ENCODE measurements around the gene C9orf43.
A peak's percentile ranks its signal among the peaks of the same experiment; 100 is the strongest.
"Not testable (repeated sequence)": the region's sequence is repeated elsewhere in the genome, so short reads cannot be mapped to it uniquely, and the experiment has no call there.

C9orf43 gene

GRCh38 chr9:113410207-113410864 lies at the start of gene C9orf43, which contains the start of gene POLE3:
C9orf43 (plus strand) TSS chr9:113410747; CDS start chr9:113413494, 2,747 bp downstream.
POLE3 (minus strand) TSS chr9:113410675; CDS start chr9:113410293, 382 bp downstream.
- DNase-seq: peak; percentile 95

- DNase-seq: no peak
Measured at GRCh38 chr9:113361304-113362018, 49.1 kb upstream of the C9orf43 start.

- no peak for DNase-seq
Measured at GRCh38 chr9:113363336-113363735, 47.2 kb upstream of the C9orf43 start.

GRCh38 chr9:113364951-113365350 lies 45.6 kb upstream of the C9orf43 start:
- DNase-seq: no peak

GRCh38 chr9:113365652-113366051 lies 44.9 kb upstream of the C9orf43 start:
- DNase-seq: not testable (repeated sequence)

GRCh38 chr9:113368348-113368981 lies 42.1 kb upstream of the C9orf43 start:
- DNase-seq: no peak

- DNase-seq: no peak
Measured at GRCh38 chr9:113368982-113369854, 41.3 kb upstream of the C9orf43 start.

- no peak for DNase-seq
Measured at GRCh38 chr9:113369855-113370140, 40.7 kb upstream of the C9orf43 start.

GRCh38 chr9:113370806-113371325 lies 39.7 kb upstream of the C9orf43 start:
- DNase-seq: no peak

- DNase-seq: no peak
Measured at GRCh38 chr9:113372059-113372458, 38.5 kb upstream of the C9orf43 start.

GRCh38 chr9:113373256-113373655 lies 37.3 kb upstream of the C9orf43 start:
- no peak for DNase-seq

- no peak for DNase-seq
Measured at GRCh38 chr9:113373676-113374392, 36.7 kb upstream of the C9orf43 start.

- DNase-seq: no peak
Measured at GRCh38 chr9:113375057-113376023, 35.2 kb upstream of the C9orf43 start.

GRCh38 chr9:113376634-113377567 lies 33.6 kb upstream of the C9orf43 start, which contains the start of gene HDHD3:
HDHD3 (minus strand) TSS chr9:113376986; CDS start chr9:113374354, 2,632 bp downstream.
- peak; percentile 57 for DNase-seq

GRCh38 chr9:113379094-113379828 lies 31.3 kb upstream of the C9orf43 start:
- not testable (repeated sequence) for DNase-seq

GRCh38 chr9:113379829-113380210 lies 30.7 kb upstream of the C9orf43 start:
- DNase-seq: not testable (repeated sequence)

- no peak for DNase-seq
Measured at GRCh38 chr9:113380869-113381378, 29.6 kb upstream of the C9orf43 start.

- DNase-seq: not testable (repeated sequence)
Measured at GRCh38 chr9:113381441-113381840, 29.1 kb upstream of the C9orf43 start.

Measured in KG1 (cell line).